GM23248 (cell line): ENCODE results near the gene EXOSC1.

Source experiments
- EZH2 ChIP-seq: fragments of 200-600 bp; sonication (generic); IDR thresholded peaks from 2 replicates; pipeline ENCODE4 v1.6.1; 2018; ENCODE audit warnings: antibody characterized with exemption, mild to moderate bottlenecking; ENCODE audit not compliant: insufficient read depth, poor library complexity, severe bottlenecking
- EZH2phosphoT487 ChIP-seq: fragments of 200-600 bp; sonication (generic); IDR thresholded peaks from 2 replicates; pipeline ENCODE4 v1.6.1; 2018; ENCODE audit warnings: antibody characterized with exemption, moderate library complexity, mild to moderate bottlenecking, low read depth; ENCODE audit not compliant: insufficient read depth

DNA sequence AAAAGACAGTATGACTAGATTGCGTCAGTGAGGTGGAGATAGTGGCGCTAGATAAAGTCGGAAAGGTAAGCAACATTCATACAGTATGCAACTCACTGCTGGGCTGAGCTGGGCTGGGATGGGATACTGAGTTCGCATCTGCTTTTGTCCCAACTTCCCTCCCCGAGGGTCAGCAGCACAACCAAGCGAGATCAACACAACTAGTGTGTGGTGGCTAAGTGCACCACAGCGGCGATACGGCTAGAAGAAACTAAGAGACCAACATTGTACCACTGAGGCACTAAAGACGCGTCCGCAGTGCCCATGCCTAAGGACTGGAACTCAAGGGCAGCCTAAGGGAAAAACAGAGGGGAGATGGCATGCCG, 467 bp downstream of the EXOSC1 start:
- no peak for TF ChIP-seq EZH2
- no peak for TF ChIP-seq EZH2phosphoT487
